Loucy (cell line): ENCODE measurements around the gene HEXD.

Experiments used
- CTCF ChIP-seq: fragments of 200-600 bp; sonication (generic); conservative IDR thresholded peaks from 2 replicates; pipeline ENCODE4 v1.5.1; 2014; ENCODE audit warnings: mild to moderate bottlenecking, antibody characterized with exemption, low read length
- EZH2phosphoT487 ChIP-seq: fragments of 200-600 bp; IDR thresholded peaks from 2 replicates; pipeline ENCODE4 v1.6.1; 2018; ENCODE audit warnings: antibody characterized with exemption, mild to moderate bottlenecking, moderate library complexity, borderline replicate concordance

- TF ChIP-seq CTCF (no peak), EZH2phosphoT487 (no peak)
Measured at GRCh38 chr17:82373731-82374625, 44.2 kb upstream of the HEXD start.
